Fibroblast of lung (primary cell): ENCODE measurements around the gene CTBP2.

ENCODE experiments used
- CTCF ChIP-seq, 2 donors: IDR thresholded peaks in 1 of 2; conservative IDR thresholded peaks in 1 of 2; 1 replicate in 1 of 2; 2 replicates in 1 of 2; pipeline ENCODE4 v1.5.1; 2011 to 2012; ENCODE audit warnings: low read length in 2 of 2, control low read depth in 1 of 2, inconsistent platforms in 1 of 2, low read depth in 1 of 2, mild to moderate bottlenecking in 1 of 2
- EZH2 ChIP-seq: IDR thresholded peaks from 2 replicates; pipeline ENCODE4 v1.5.1; 2012; ENCODE audit warnings: low read length, control low read depth, mild to moderate bottlenecking; ENCODE audit errors: missing control alignments

GRCh38 chr10:125175807-125176206, 15.4 kb upstream of the CTBP2 start:
- TF ChIP-seq CTCF (conservative IDR thresholded peaks at IDR 0.05 in 1 of 2, IDR thresholded peaks at IDR 0.05 in 1 of 2; ENCODE audit: low read depth in 1 of 2, low read length in 2 of 2), result no peak
- TF ChIP-seq EZH2, result no peak
